NCI-H146 (cell line): ENCODE data around the gene MDFIC.

Experiments
- DNase-seq: peaks from one replicate; lab custom pipeline; 2025; lab: John Stamatoyannopoulos, UW

Gene MDFIC

DNA sequence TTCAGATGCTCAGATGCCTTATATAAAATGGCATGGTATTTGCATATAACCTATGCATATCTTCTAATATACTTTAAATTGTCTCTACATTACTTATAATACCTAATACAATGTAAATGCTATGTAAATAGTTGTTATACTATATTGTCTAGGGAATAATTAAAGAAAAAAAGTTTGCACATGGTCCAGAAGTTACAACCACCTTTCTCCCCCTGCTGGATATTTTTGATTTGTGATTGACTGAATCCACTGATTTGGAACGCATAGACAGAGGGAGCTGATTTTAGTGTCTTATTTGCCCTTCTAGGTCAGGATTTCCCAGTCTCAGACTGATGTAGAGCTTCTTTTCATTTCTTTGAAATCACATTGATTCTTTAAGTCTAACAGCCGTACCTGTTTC is 31.8 kb downstream of the MDFIC start:
- no peak for DNase-seq

DNA sequence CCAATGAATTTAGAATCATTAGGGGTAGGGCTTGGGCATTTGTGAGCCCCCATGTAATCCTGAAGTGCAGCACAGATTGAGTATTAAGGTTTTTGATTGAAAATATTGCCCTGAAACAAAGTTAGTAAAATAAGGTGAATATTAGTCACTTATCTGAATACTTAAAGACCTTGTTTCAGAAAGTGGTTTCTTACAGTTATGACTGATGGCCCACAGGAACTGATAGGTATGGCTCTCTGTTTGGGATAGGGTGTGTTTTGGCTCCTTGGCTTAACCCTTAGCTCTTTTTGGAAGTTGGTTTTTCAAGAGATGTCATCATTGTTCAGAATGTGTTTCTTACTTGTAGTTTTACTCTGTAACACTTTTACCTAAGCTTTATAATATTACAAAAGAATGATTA is 34.8 kb downstream of the MDFIC start:
- no peak for DNase-seq

DNA sequence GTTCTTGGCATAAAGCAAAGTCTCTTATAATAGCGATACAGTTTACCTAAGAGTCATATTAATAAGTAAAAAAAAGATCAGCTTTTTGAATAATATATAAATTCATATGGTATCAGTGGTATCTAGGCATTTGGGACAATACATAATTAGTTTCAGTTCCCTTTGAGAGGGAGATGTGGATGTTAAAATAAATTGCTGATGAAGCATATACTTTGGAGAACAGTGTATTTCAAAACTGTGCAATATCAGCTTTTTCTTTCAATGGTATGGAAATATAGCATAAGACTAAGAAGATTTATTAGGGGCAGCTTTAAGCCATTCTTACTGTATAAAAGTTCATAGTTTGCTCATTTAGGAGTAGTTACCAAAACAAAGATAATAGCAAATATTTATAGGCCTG is 35.5 kb downstream of the MDFIC start:
- no peak for DNase-seq

GRCh38 chr7:114959931-114960330 is 38.0 kb downstream of the MDFIC start:
- no peak for DNase-seq

DNA sequence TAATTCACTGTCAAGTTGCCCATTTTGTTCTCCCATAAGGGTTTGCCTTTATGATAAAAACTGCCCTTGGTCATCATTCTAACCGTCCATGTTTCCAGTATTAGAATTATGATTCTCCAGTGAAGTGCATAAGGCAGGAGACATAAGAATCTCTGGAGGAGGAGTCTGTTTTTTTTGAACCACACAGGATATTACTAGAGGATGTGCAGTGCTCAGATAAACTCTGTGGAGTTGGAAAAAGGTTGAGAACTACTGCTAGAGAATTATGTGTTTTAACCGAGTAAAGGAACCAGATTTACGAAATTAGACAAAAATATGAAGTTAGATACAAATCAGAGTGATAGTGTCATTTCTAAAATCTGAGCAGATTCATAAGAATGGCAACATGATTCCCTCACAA is 40.5 kb downstream of the MDFIC start:
- DNase-seq: no peak

- DNase-seq: no peak
Observed at GRCh38 chr7:114966156-114966555, 44.3 kb downstream of the MDFIC start.

- no peak for DNase-seq
Observed at GRCh38 chr7:114969096-114969495, 47.2 kb downstream of the MDFIC start.

GRCh38 chr7:114970308-114970707 is 48.4 kb downstream of the MDFIC start:
- DNase-seq: no peak

DNA sequence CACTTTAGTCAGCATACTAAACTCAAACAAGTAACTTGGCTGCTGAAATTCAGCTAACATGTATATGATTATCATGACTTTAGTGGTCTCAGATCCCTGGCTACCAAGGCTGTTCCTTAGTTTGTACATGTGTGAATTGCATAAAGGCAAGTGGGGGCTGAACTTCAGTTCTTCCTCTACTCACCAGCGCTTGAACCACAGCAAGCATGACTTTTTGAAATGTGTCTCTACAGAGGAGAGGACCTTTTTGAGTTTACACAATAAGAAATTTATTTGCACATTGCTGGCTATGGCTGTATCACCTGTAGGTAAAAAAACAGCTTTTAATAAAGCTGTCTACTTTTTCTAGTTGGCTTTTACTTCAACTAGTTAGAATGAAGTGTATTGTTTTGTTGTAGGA is 48.8 kb downstream of the MDFIC start:
- no peak for DNase-seq

- DNase-seq: no peak
Observed at GRCh38 chr7:114972567-114972966, 50.7 kb downstream of the MDFIC start.

DNA sequence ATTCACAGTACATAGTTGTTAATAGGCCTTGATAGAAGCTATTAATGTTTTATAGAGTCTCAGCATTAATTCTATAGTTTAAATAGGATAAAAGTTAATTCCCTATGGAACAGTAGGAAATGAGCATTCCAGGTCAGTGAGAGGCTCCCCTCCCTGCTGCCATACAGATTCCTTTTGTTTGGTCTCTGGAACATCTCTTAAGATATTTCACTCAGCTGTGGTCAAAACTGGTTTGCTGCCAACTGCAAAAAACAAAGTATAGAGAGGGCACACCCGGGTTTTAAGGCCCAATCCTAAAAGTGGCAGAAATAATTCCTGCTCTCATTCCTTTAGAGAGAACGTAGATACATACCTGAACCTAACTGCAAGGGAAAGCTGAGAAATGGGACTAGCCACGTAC is 51.3 kb downstream of the MDFIC start:
- DNase-seq: no peak

DNA sequence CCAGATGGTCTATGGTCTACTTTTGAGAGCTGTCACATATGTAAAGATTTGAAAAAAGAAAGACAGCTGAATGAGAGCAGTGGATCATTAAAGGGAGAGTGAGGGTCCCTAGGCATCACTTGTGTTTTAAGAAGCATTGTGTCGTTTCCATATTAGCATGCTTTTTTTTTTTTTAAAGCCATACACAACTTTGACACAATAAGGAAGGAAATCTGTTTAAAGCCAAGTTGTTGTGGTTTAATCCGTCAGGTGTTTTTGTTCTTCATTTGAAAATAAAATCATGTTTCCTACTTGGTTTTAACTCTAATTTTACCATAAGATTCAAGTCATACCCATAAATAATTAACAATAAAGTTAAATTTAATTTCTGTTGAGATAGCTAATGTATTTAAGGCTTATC is 53.5 kb downstream of the MDFIC start:
- DNase-seq: no peak

- DNase-seq: no peak
Observed at GRCh38 chr7:114976666-114977065, 54.8 kb downstream of the MDFIC start.

- DNase-seq: no peak
Observed at GRCh38 chr7:114977277-114977676, 55.4 kb downstream of the MDFIC start.

- no peak for DNase-seq
Observed at GRCh38 chr7:114979388-114979787, 57.5 kb downstream of the MDFIC start.

DNA sequence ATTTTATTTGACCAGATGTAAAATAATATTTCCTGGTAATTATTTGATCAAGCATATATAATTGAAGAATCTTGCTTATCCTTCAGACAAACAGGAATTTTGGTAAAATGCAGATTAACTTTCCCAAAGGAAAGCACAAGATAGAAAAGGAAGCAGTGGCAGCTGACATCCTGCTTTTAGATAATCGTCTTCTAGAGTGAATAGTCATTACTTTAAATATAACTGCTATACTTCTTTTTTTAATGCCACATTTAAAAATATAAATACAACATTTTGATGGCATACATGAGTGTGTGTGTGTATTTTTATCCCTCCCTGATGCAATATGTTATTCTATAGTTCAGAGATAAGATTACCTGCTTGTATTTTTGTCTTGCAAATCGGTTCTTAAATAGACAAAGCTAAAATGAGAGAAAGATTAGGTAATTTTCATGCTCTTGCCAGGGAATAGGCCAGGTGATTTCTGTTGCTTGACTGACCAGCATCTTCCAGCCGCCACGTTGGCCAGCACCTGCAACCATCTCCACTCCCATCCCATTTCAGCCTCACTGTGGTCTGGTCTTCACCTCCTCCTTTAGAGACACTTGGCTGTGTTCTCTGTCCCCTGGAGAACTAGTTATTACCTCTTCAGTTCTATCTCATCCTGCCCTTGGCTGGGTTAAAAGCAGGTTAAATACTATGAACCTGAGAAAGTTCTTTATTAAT is 58.1 kb downstream of the MDFIC start:
- no peak for DNase-seq

DNA sequence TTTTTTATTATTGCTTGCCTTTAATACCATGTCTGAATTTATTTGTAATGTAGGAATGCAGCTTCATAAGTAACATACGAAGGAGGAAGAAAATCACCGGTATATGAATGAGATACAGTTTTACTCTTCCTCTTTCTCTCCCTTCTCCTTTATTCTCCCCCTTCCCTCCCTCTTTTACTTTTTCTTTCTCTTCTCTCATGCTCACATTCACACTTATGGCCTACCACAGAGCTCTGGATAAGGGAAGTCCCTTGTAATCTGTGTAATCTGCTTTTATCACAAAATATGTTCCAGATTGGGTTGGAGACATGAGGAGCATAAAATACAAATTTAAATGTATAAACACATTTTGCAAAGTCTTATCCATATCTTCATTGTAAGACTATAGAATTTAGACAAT is 59.4 kb downstream of the MDFIC start:
- DNase-seq: no peak

GRCh38 chr7:114985116-114985715 is 63.3 kb downstream of the MDFIC start:
- DNase-seq: no peak

GRCh38 chr7:114986190-114987180 is 64.6 kb downstream of the MDFIC start:
- DNase-seq: no peak

DNA sequence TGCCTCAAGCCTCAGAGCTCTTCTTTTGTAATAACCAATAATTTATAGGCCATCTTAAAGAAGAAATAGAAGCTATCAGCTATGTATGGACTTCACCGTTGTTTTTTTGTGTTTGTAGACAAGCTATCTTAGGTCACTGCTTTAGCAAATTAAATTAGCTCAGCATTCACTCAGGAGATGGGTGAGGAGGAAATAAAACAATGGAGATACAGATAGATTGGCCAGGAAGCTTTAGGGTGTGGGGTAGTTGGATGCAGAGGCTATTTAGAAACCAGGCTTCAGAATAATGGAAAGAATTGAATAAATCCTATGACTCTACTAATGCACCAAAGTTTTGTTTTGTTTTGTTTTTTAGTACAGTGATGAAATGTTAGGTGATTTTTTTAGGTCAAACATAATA is 66.1 kb downstream of the MDFIC start:
- no peak for DNase-seq

GRCh38 chr7:114988755-114989375 is 67.0 kb downstream of the MDFIC start:
- no peak for DNase-seq

GRCh38 chr7:114989531-114989930 is 67.6 kb downstream of the MDFIC start:
- DNase-seq: no peak
